ENCODE results near the gene MAPKAP1.

- TF ChIP-seq POLR2AphosphoS5 (IDR thresholded peaks at IDR 0.05; ENCODE audit: low read depth, low read length) (no peak), TAF1 (IDR thresholded peaks at IDR 0.05; ENCODE audit: low read depth, low read length) (no peak), POLR2A (IDR thresholded peaks at IDR 0.05; ENCODE audit: low read depth, low read length) (no peak), SPI1 (IDR thresholded peaks at IDR 0.05; ENCODE audit: low read depth, low read length) (no peak), PAX5 (IDR thresholded peaks at IDR 0.05; ENCODE audit: insufficient read depth, low read length, severe bottlenecking) (no peak), POU2F2 (IDR thresholded peaks at IDR 0.05; ENCODE audit: low read depth, low read length) (no peak)
Observed at GRCh38 chr9:125653325-125653724, 53.7 kb downstream of the MAPKAP1 start.
